NB4 (cell line): ENCODE measurements around the gene ST6GALNAC3.

Experiments
- CTCF ChIP-seq: IDR thresholded peaks from one replicate; pipeline ENCODE4 v1.5.1; 2012; ENCODE audit warnings: low read depth, low read length
- POLR2A ChIP-seq: IDR thresholded peaks from 2 replicates; pipeline ENCODE4 v1.6.1; 2011; ENCODE audit warnings: mild to moderate bottlenecking; ENCODE audit not compliant: insufficient read length; ENCODE audit errors: extremely low read depth

- TF ChIP-seq CTCF, result no peak
- no peak for TF ChIP-seq POLR2A
These were observed 305.0 kb downstream of the ST6GALNAC3 start for GRCh38 chr1:76379506-76379905.
